HG02981 (cell line): ENCODE data around the gene PPT2.

ENCODE experiments used
- ATAC-seq: cut with Tn5 transposase; IDR thresholded peaks from one replicate; pipeline ENCODE4 v1.9.1; 2021; ENCODE audit warnings: mild to moderate bottlenecking, moderate library complexity; ENCODE audit not compliant: unreplicated experiment

PPT2 gene

GRCh38 chr6:32153564-32154513 is at the start of gene PPT2:
PPT2 (plus strand) TSS chr6:32154141; CDS start chr6:32154595, 454 bp downstream.
- no peak for ATAC-seq

GRCh38 chr6:32105433-32105832 is 48.5 kb upstream of the PPT2 start:
- no peak for ATAC-seq

- ATAC-seq = no peak
Measured at GRCh38 chr6:32107406-32107805, 46.5 kb upstream of the PPT2 start.

GRCh38 chr6:32108094-32108627 is 45.8 kb upstream of the PPT2 start:
- ATAC-seq = no peak

- no peak for ATAC-seq
Measured at GRCh38 chr6:32108727-32109113, 45.2 kb upstream of the PPT2 start.

GRCh38 chr6:32109114-32109764 is 44.7 kb upstream of the PPT2 start, which contains the start of gene TNXB:
TNXB (minus strand) TSS chr6:32109338; CDS start chr6:32098198, 11,140 bp downstream.
- ATAC-seq = no peak

GRCh38 chr6:32109765-32110160 is 44.2 kb upstream of the PPT2 start:
- ATAC-seq = no peak

GRCh38 chr6:32110632-32111031 is 43.3 kb upstream of the PPT2 start:
- no peak for ATAC-seq

- ATAC-seq = no peak
Measured at GRCh38 chr6:32111424-32112066, 42.4 kb upstream of the PPT2 start.

GRCh38 chr6:32112431-32112980 is 41.4 kb upstream of the PPT2 start:
- ATAC-seq = no peak

GRCh38 chr6:32113386-32114352 is 40.3 kb upstream of the PPT2 start:
- no peak for ATAC-seq

- ATAC-seq = no peak
Measured at GRCh38 chr6:32114796-32115195, 39.1 kb upstream of the PPT2 start.

- no peak for ATAC-seq
Measured at GRCh38 chr6:32115623-32116022, 38.3 kb upstream of the PPT2 start.

- ATAC-seq = no peak
Measured at GRCh38 chr6:32116674-32117073, 37.3 kb upstream of the PPT2 start.

- no peak for ATAC-seq
Measured at GRCh38 chr6:32117461-32117860, 36.5 kb upstream of the PPT2 start.

GRCh38 chr6:32118782-32119628 is 34.9 kb upstream of the PPT2 start:
- no peak for ATAC-seq

- no peak for ATAC-seq
Measured at GRCh38 chr6:32120573-32121059, 33.3 kb upstream of the PPT2 start.

- no peak for ATAC-seq
Measured at GRCh38 chr6:32123681-32124080, 30.3 kb upstream of the PPT2 start.

GRCh38 chr6:32126880-32127279 is 27.1 kb upstream of the PPT2 start:
- no peak for ATAC-seq
